IPS-20b (cell line): ENCODE data around the gene MPLKIP.
"Not testable (repeated sequence)": the region's sequence is repeated elsewhere in the genome, so short reads cannot be mapped to it uniquely, and the experiment has no call there.

Experiments used
- H3K27ac ChIP-seq: one replicate; pipeline ENCODE4 v1.5.1; 2013; ENCODE audit warnings: low read length
- H3K27me3 ChIP-seq: 2 replicates; pipeline ENCODE4 v1.6.1; 2013; ENCODE audit warnings: mild to moderate bottlenecking, low read length, inconsistent platforms; ENCODE audit not compliant: insufficient read depth
- H3K36me3 ChIP-seq: 2 replicates; pipeline ENCODE4 v1.6.1; 2013; ENCODE audit warnings: low read depth, mild to moderate bottlenecking, inconsistent platforms, low read length, moderate library complexity; ENCODE audit not compliant: insufficient read depth
- H3K4me1 ChIP-seq: 2 replicates; pipeline ENCODE4 v1.6.1; 2013; ENCODE audit warnings: mild to moderate bottlenecking, control low read depth, inconsistent platforms, low read length, moderate library complexity; ENCODE audit not compliant: insufficient read depth
- H3K4me3 ChIP-seq: 2 replicates; pipeline ENCODE4 v1.5.1; 2013; ENCODE audit warnings: mild to moderate bottlenecking, low read length, inconsistent platforms
- H3K9ac ChIP-seq: 2 replicates; pipeline ENCODE4 v1.6.1; 2013; ENCODE audit warnings: low read depth, mild to moderate bottlenecking, inconsistent platforms, low read length, moderate library complexity
- H3K9me3 ChIP-seq: 2 replicates; pipeline ENCODE4 v1.6.1; 2013; ENCODE audit warnings: mild to moderate bottlenecking, low read depth, low read length, inconsistent platforms; ENCODE audit not compliant: insufficient read depth

MPLKIP gene

DNA sequence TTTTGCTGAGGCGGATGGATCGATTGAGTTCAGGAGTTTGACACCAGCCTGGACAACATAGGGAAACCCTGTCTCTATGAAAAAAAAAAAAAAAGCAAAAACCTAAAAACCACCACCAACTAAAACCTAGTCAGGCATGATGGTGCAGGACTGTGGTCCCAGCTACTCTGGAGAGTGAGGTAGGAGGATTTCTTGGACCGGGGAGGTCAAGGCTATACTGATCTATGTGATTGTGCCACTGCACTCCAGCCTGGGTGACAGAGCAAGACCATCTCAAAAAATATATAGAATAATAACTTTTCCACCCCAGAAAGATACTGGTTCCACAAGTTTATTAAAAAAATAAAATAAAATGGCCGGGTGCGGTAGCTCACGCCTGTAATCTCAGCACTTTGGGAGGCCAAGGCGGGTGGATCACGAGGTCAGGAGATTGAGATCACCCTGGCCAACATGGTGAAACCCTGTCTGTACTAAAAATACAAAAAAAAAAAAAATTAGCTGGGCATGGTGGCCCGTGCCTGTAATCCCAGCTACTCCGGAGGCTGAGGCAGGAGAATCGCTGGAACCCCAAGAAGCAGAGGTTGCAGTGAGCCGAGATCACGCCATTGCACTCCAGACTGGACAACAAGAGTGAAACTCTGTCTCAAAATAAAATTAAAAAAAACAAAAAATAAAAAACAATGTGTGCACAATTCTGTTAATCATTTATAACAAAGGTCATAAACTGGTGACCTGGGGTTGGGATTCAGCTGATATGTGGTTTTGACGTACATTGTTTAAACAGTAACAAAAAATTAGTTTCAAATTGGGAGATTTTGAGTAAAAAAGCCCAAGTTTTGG lies 12.1 kb downstream of the MPLKIP start:
- H3K27ac ChIP-seq, H3K4me3 ChIP-seq, H3K27me3 ChIP-seq, H3K9me3 ChIP-seq, H3K36me3 ChIP-seq, H3K4me1 ChIP-seq, H3K9ac ChIP-seq: not testable (repeated sequence)

- no peak overlapping the region for H3K9ac ChIP-seq
- H3K9me3 ChIP-seq, result no peaks in the 10 kb centered on the region
- peaks cover 3% of the 10 kb centered on the region; the same call in 1 of the 2 replicates for H3K4me1 ChIP-seq
- H3K27me3 ChIP-seq, result no peaks in the 10 kb centered on the region
- no peak overlapping the region for H3K4me3 ChIP-seq
- no peaks in the 10 kb centered on the region for H3K36me3 ChIP-seq
- no peak overlapping the region for H3K27ac ChIP-seq
These were observed 14.4 kb downstream of the MPLKIP start for GRCh38 chr7:40120020-40120419.

DNA sequence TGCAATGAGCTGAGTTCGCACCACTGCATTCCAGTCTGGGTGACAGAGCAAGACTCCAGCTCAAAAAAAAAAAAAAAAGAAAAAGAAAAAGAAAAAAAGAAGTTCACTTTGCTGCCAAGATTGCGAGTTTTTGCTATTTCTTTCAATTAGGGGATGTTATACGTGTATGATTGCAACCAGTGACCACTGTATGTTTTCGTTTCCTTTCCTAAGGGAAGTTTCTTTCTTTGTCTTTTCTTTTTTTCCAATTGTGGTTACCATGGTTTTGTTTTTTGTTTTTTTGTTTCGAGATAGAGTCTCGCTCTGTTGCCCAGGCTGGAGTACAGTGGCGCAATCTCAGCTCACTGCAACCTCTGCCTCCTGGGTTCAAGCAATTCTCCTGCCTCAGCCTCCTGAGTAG lies 16.2 kb downstream of the MPLKIP start:
- H3K27me3 ChIP-seq, H3K36me3 ChIP-seq, H3K9ac ChIP-seq, H3K4me3 ChIP-seq, H3K9me3 ChIP-seq, H3K27ac ChIP-seq, H3K4me1 ChIP-seq: not testable (repeated sequence)

DNA sequence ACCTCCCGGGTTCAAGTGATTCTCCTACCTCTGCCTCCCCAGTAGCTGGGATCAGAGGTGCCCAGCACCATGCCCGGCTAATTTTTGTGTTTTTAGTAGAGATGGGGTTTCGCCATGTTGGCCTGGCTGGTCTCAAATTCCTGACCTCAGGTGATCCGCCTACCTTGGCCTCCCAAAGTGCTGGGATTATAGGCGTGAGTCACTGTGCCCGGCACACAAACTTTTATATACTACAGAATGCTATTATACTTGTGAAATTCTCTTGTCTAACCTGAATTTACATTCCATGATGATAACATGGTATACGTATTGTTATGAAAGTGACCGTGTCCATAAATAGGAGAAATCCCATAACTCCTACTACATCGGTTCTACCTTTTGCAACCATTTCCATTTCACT lies 17.2 kb downstream of the MPLKIP start:
- not testable (repeated sequence) for H3K36me3 ChIP-seq, H3K4me3 ChIP-seq, H3K27me3 ChIP-seq, H3K4me1 ChIP-seq, H3K9ac ChIP-seq, H3K27ac ChIP-seq, H3K9me3 ChIP-seq

DNA sequence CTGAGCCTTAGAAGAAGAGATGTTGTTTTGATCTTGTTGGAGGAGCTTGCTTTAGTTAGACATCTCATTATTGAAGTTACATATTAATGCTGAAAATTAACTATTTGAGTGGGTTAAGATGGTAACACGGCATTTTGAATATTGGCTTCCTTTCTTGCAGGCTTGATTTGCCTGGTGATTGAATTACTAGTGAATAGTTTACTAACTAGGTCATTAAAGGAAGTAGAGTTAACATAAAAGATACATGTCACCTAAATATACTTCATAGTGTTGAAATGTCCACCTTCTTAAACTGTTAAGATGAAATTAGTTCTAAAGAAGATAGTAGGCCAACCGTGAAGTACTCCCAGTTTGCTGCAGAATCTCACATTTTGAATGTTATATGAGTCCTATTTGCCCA lies 18.5 kb downstream of the MPLKIP start:
- Histone ChIP-seq H3K9me3 (no peaks in the 10 kb centered on the region), H3K27ac (no peak overlapping the region), H3K4me3 (no peak overlapping the region), H3K4me1 (peaks cover 3% of the 10 kb centered on the region; the same call in 1 of the 2 replicates), H3K36me3 (no peaks in the 10 kb centered on the region), H3K27me3 (no peaks in the 10 kb centered on the region), H3K9ac (no peak overlapping the region)

GRCh38 chr7:40105879-40106473 lies 28.4 kb downstream of the MPLKIP start:
- no peaks in the 10 kb centered on the region for H3K4me1 ChIP-seq
- H3K9ac ChIP-seq, result no peak overlapping the region
- H3K27ac ChIP-seq, result no peak overlapping the region
- H3K27me3 ChIP-seq, result no peaks in the 10 kb centered on the region
- H3K9me3 ChIP-seq, result no peaks in the 10 kb centered on the region
- H3K36me3 ChIP-seq, result no peaks in the 10 kb centered on the region
- no peak overlapping the region for H3K4me3 ChIP-seq

GRCh38 chr7:40102897-40103296 lies 31.5 kb downstream of the MPLKIP start:
- H3K4me1 ChIP-seq, result peaks cover under 1% of the 10 kb centered on the region; the same call in 1 of the 2 replicates
- H3K36me3 ChIP-seq, result no peaks in the 10 kb centered on the region
- H3K9me3 ChIP-seq, result no peaks in the 10 kb centered on the region
- no peak overlapping the region for H3K4me3 ChIP-seq
- H3K27ac ChIP-seq, result no peak overlapping the region
- H3K27me3 ChIP-seq, result no peaks in the 10 kb centered on the region
- H3K9ac ChIP-seq, result no peak overlapping the region

GRCh38 chr7:40101201-40101600 lies 33.2 kb downstream of the MPLKIP start:
- no peak overlapping the region for H3K9ac ChIP-seq
- peaks cover 7% of the 10 kb centered on the region; the same call in 1 of the 2 replicates for H3K4me1 ChIP-seq
- H3K36me3 ChIP-seq, result peaks cover 3% of the 10 kb centered on the region; the same call in 1 of the 2 replicates
- no peaks in the 10 kb centered on the region for H3K9me3 ChIP-seq
- no peak overlapping the region for H3K4me3 ChIP-seq
- no peaks in the 10 kb centered on the region for H3K27me3 ChIP-seq
- no peak overlapping the region for H3K27ac ChIP-seq

DNA sequence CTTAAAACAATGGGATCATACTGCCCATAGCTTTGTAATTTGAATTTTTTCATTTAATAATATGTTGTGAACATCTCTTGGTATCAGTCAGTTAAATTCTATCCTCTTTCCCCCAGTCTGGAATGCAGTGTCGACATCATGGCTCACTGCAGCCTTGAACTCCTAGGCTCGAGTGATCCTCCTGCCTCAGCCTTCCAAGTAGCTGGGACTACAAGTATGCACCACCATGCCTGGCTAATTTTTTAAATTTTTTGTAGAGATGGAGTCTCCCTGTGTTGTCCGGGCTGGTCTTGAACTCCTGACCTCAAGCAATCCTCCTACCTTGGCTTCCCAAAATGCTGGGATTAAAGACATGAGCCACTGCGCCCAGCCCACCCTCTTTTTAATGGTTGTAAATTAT lies 34.6 kb downstream of the MPLKIP start:
- Histone ChIP-seq H3K9ac (no peak overlapping the region), H3K27me3 (no peaks in the 10 kb centered on the region), H3K4me1 (peaks cover 15% of the 10 kb centered on the region), H3K9me3 (no peaks in the 10 kb centered on the region), H3K4me3 (no peak overlapping the region), H3K27ac (no peak overlapping the region), H3K36me3 (peaks cover 16% of the 10 kb centered on the region)

DNA sequence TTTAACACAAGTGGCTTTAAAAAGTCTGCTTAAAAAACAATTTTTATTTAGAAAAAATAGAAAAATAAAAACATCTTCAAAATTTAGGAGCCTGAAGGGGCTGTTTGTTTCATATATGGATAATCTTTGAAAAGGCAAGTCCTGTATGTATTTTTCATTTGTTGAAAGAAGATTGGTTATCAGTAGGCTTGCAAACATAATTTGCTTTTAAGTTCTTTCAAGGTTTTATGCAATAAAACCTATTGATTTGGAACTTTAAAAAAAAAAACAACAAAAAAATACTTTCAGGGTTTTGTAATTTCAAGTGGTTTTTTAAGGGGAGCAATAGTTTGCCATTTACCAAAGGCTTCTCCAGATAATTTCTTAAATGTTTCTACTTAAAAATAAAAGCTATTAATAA lies 35.6 kb downstream of the MPLKIP start:
- Histone ChIP-seq H3K9me3 (no peaks in the 10 kb centered on the region), H3K9ac (no peak overlapping the region), H3K27ac (no peak overlapping the region), H3K36me3 (peaks cover 26% of the 10 kb centered on the region), H3K4me3 (no peak overlapping the region), H3K27me3 (no peaks in the 10 kb centered on the region), H3K4me1 (peaks cover 15% of the 10 kb centered on the region)

DNA sequence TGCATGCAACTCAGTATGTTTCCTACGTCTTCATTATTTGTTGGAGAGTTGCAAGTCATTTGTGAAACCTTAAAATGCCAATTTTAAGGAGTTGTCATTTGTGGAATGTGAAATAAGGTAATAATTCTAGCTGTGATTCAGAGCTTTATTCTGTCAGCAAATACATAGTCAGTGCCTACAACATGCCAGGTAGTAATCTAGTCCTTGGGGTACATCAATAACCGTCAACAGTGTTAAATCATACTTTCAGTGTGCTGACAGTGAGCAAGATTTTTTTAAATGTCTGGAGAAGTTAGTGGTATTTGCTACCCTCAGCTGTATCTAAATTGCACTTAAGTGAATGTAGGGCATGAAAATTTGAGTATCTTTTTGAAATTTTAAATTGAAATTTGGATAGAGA lies 36.7 kb downstream of the MPLKIP start:
- Histone ChIP-seq H3K9ac (no peak overlapping the region), H3K27ac (no peak overlapping the region), H3K9me3 (no peaks in the 10 kb centered on the region), H3K27me3 (no peaks in the 10 kb centered on the region), H3K36me3 (peaks cover 36% of the 10 kb centered on the region), H3K4me3 (no peak overlapping the region), H3K4me1 (peaks cover 15% of the 10 kb centered on the region)

DNA sequence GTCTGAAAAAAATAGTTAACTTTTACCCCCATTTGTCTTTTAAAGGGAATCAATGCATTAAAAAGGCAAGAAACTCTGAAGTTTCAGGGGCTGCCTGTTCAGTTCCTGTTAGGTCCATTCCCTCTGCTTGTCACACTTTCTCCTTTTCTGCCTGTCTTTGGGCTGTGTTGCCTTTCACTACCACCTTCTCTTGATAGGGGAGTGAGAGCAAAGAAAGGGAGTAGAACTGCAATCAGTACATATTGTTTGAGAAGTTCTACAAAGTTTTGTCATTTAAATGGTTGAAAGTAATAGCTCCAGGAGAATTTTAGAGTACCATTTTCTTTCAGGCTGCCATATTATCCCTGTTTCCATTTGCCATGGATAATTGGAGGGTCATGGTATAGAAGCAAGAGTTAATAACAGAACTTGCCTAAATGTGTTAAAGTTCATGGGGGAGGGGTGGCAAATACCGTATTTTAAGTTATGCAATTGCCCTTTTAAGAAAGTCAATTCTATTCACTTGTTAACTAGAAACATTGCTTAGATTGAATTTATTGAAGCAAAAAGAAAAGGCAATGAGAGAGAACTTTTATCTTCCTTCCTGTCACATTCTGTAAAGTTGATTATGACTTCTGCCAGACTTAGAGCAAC lies 38.6 kb downstream of the MPLKIP start:
- H3K4me1 ChIP-seq, result peaks cover 15% of the 10 kb centered on the region
- no peak overlapping the region for H3K27ac ChIP-seq
- H3K27me3 ChIP-seq, result no peaks in the 10 kb centered on the region
- H3K9ac ChIP-seq, result no peak overlapping the region
- peaks cover 47% of the 10 kb centered on the region for H3K36me3 ChIP-seq
- H3K4me3 ChIP-seq, result no peak overlapping the region
- H3K9me3 ChIP-seq, result no peaks in the 10 kb centered on the region
